H9 (cell line): ENCODE results near the gene CST3. TPM values are rescaled to one million over a fixed set of nuclear protein-coding genes. Genes with fewer than 3 reads are reported as not detected.
A peak's percentile ranks its signal among the peaks of the same experiment; 100 is the strongest.

ENCODE experiments used
- DNase-seq: peaks from one replicate; pipeline ENCODE4 v3.0.0-alpha.2; 2017
- H2AFZ ChIP-seq: one replicate; pipeline ENCODE4 v1.6.1; 2013; ENCODE audit warnings: mild to moderate bottlenecking, low read length, control low read depth, moderate library complexity
- H2AK5ac ChIP-seq: 2 replicates; pipeline ENCODE4 v1.6.1; 2013; ENCODE audit warnings: low read length, control low read depth, mixed read lengths; ENCODE audit not compliant: insufficient read length
- H2BK120ac ChIP-seq: one replicate; pipeline ENCODE4 v1.6.1; 2013; ENCODE audit warnings: low read depth, mild to moderate bottlenecking, low read length, control low read depth, inconsistent platforms; ENCODE audit not compliant: poor library complexity, severe bottlenecking
- H2BK12ac ChIP-seq: 2 replicates; pipeline ENCODE4 v1.6.1; 2013; ENCODE audit warnings: low read length, control low read depth, mixed read lengths, low read depth; ENCODE audit not compliant: insufficient read length
- H2BK15ac ChIP-seq: 2 replicates; pipeline ENCODE4 v1.6.1; 2013; ENCODE audit warnings: low read depth, low read length, control low read depth
- H2BK20ac ChIP-seq: one replicate; pipeline ENCODE4 v1.6.1; 2013; ENCODE audit warnings: low read depth, mild to moderate bottlenecking, low read length, control low read depth, inconsistent platforms; ENCODE audit not compliant: poor library complexity, severe bottlenecking
- H2BK5ac ChIP-seq: 2 replicates; pipeline ENCODE4 v1.6.1; 2013; ENCODE audit warnings: low read length, control low read depth, mixed read lengths; ENCODE audit not compliant: insufficient read length
- H3K14ac ChIP-seq: 2 replicates; pipeline ENCODE4 v1.6.1; 2013; ENCODE audit warnings: low read length, control low read depth; ENCODE audit not compliant: insufficient read depth
- H3K18ac ChIP-seq: 2 replicates; pipeline ENCODE4 v1.6.1; 2013; ENCODE audit warnings: low read depth, mild to moderate bottlenecking, mixed read lengths, low read length, control low read depth; ENCODE audit not compliant: insufficient read length
- H3K23ac ChIP-seq: 2 replicates; pipeline ENCODE4 v1.6.1; 2013; ENCODE audit warnings: low read length, control low read depth, mixed read lengths, low read depth; ENCODE audit not compliant: insufficient read length
- H3K23me2 ChIP-seq: 2 replicates; pipeline ENCODE4 v1.6.1; 2013; ENCODE audit warnings: low read depth, mild to moderate bottlenecking, mixed read lengths, low read length, control low read depth; ENCODE audit not compliant: insufficient read length, poor library complexity, severe bottlenecking
- H3K27ac ChIP-seq: 2 replicates; pipeline ENCODE4 v1.5.1; 2013; ENCODE audit warnings: low read length, control low read depth, mixed read lengths, low read depth; ENCODE audit not compliant: insufficient read length
- H3K27me3 ChIP-seq: 2 replicates; pipeline ENCODE4 v1.6.1; 2013; ENCODE audit warnings: low read length, control low read depth, inconsistent platforms; ENCODE audit not compliant: insufficient read depth
- H3K4ac ChIP-seq: 2 replicates; pipeline ENCODE4 v1.6.1; 2013; ENCODE audit warnings: low read depth, mild to moderate bottlenecking, control low read depth, inconsistent platforms, low read length, moderate library complexity
- H3K4me1 ChIP-seq: 2 replicates; pipeline ENCODE4 v1.6.1; 2013; ENCODE audit warnings: low read length, control low read depth, inconsistent platforms; ENCODE audit not compliant: insufficient read depth
- H3K4me2 ChIP-seq: 2 replicates; pipeline ENCODE4 v1.6.1; 2013; ENCODE audit warnings: low read length, control low read depth, mixed read lengths; ENCODE audit not compliant: insufficient read length, insufficient read depth
- H3K56ac ChIP-seq: 2 replicates; pipeline ENCODE4 v1.6.1; 2013; ENCODE audit warnings: low read depth, mild to moderate bottlenecking, mixed read lengths, low read length, control low read depth; ENCODE audit not compliant: insufficient read length
- H3K79me1 ChIP-seq: 2 replicates; pipeline ENCODE4 v1.6.1; 2013; ENCODE audit warnings: low read depth, mild to moderate bottlenecking, moderate library complexity, low read length, control low read depth, inconsistent platforms; ENCODE audit not compliant: insufficient read depth, poor library complexity, severe bottlenecking
- H3K79me2 ChIP-seq: 2 replicates; pipeline ENCODE4 v1.6.1; 2013; ENCODE audit warnings: low read length, control low read depth, inconsistent platforms; ENCODE audit not compliant: insufficient read depth
- H3K9ac ChIP-seq: 2 replicates; pipeline ENCODE4 v1.6.1; 2013; ENCODE audit warnings: low read length, control low read depth, mixed read lengths; ENCODE audit not compliant: insufficient read length; ENCODE audit errors: extremely low read depth
- H3K9me3 ChIP-seq: one replicate; pipeline ENCODE4 v1.6.1; 2013; ENCODE audit warnings: low read depth, low read length, inconsistent platforms; ENCODE audit not compliant: control insufficient read depth
- H3T11ph ChIP-seq: one replicate; pipeline ENCODE4 v1.6.1; 2013; ENCODE audit warnings: mild to moderate bottlenecking, low read length, control low read depth, inconsistent platforms
- H4K20me1 ChIP-seq: one replicate; pipeline ENCODE4 v1.6.1; 2013; ENCODE audit not compliant: control insufficient read depth, insufficient read length, insufficient read depth
- H4K5ac ChIP-seq: 2 replicates; pipeline ENCODE4 v1.6.1; 2013; ENCODE audit warnings: low read depth, mild to moderate bottlenecking, mixed read lengths, low read length, control low read depth; ENCODE audit not compliant: insufficient read length
- H4K8ac ChIP-seq: replicated peaks from 2 replicates; pipeline ENCODE4 v1.6.1; 2013; ENCODE audit warnings: low read length, control low read depth, mixed read lengths, low read depth; ENCODE audit not compliant: insufficient read length
- H4K91ac ChIP-seq: 2 replicates; pipeline ENCODE4 v1.6.1; 2013; ENCODE audit warnings: low read depth, mild to moderate bottlenecking, moderate library complexity, mixed read lengths, low read length, control low read depth; ENCODE audit not compliant: insufficient read length
- H3K27ac Mint-ChIP-seq, 3 experiments: 2 replicates in 2 of 3; 3 replicates in 1 of 3; pipeline ENCODE4 v1.8.0; 2020 to 2021; ENCODE audit warnings: mixed read lengths in 3 of 3, mild to moderate bottlenecking in 1 of 3, moderate library complexity in 1 of 3
- H3K27me3 Mint-ChIP-seq: 2 replicates; pipeline ENCODE4 v1.8.0; 2021; ENCODE audit warnings: low read depth, mild to moderate bottlenecking, moderate library complexity, mixed read lengths
- H3K36me3 Mint-ChIP-seq, 3 experiments: 2 replicates in 2 of 3; 3 replicates in 1 of 3; pipeline ENCODE4 v1.8.0; 2020 to 2021; ENCODE audit warnings: low read depth in 3 of 3, mixed read lengths in 3 of 3; ENCODE audit not compliant: insufficient read depth in 1 of 3
- H3K4me1 Mint-ChIP-seq, 2 experiments: 2 replicates each; pipeline ENCODE4 v1.8.0; 2020; ENCODE audit warnings: mixed read lengths in 2 of 2
- H3K4me3 Mint-ChIP-seq, 2 experiments: 2 replicates in 1 of 2; 3 replicates in 1 of 2; pipeline ENCODE4 v1.8.0; 2020 to 2021; ENCODE audit warnings: mild to moderate bottlenecking in 2 of 2, mixed read lengths in 2 of 2, moderate library complexity in 1 of 2
- H3K9me3 Mint-ChIP-seq, 2 experiments: 2 replicates in 1 of 2; 3 replicates in 1 of 2; pipeline ENCODE4 v1.8.0; 2020; ENCODE audit warnings: mild to moderate bottlenecking in 2 of 2, mixed read lengths in 2 of 2, moderate library complexity in 1 of 2
- WGBS: extraction: QIAGEN DNeasy Blood & Tissue Kit; methylation state at CpG from one replicate; pipeline ENCODE4 v1.1.7; 2013; ENCODE audit warnings: missing lambda C conversion rate, low lambda C conversion rate, mixed read lengths; ENCODE audit not compliant: insufficient read length; ENCODE audit errors: extremely low coverage; 5-methylcytosine and 5-hydroxymethylcytosine counted together
- total RNA-seq: library from RNA; stranded (reverse); gene quantifications from 2 replicates; pipeline ENCODE4 v1.2.1, GENCODE V29; 2021
- TF ChIP-seq, protein P1 (sequence below): fragments of 200-600 bp; sonication (generic); conservative IDR thresholded peaks from 3 replicates; pipeline ENCODE4 v1.8.0; 2021; ENCODE audit warnings: antibody characterized with exemption, mild to moderate bottlenecking

The CST3 gene
- total RNA-seq, 1 experiment from 2014 or later = 77.2 TPM

DNA sequence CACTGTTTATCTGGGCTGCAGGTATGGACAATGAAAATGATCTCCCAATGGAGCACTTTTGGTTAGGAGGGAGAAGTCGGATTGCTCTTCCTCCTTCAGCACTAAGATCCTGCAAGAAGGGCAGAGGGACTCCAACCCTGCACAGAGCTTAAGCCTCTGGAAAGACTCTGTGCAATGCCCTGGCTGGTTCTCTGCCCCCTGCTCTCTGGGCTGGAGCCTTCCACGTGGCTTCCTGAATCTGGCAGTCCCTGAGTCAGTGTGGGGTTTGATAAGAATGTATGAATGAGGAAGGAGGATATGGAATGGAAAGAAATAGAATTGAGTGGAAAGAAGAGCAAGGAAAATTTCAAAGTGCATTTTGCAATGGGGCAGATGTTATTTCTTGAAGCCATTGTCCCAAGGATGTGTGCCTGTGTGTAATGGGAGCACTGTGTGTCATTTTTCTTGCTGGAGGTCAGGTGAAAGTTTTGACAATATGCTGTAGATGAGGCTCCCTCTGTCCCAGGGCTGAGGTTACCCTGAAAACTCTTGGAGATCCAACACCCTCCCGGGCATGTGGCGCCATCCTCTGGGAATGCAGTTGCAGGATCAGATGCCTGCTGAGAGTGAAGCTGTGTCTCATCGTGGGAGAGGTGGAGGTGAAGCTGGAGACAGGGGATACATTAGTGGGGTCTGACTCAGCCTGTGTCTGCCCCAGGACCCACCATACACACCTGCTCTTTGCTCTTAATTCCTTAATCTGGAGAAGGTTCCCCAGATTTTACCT is 53.1 kb downstream of the CST3 start:
- Histone ChIP-seq H2AFZ (no peak overlapping the region), H2AK5ac (no peak overlapping the region), H3K4ac (no peak overlapping the region), H3T11ph (no peak overlapping the region), H4K91ac (no peak overlapping the region), H3K79me2 (no peaks in the 10 kb centered on the region; the same call in 1 of the 2 replicates), H3K79me1 (no peaks in the 10 kb centered on the region), H4K5ac (no peak overlapping the region), H4K20me1 (no peaks in the 10 kb centered on the region), H2BK120ac (no peak overlapping the region), H2BK12ac (no peak overlapping the region), H3K23ac (no peak overlapping the region), H3K4me1 (no peaks in the 10 kb centered on the region), H3K56ac (no peak overlapping the region), H3K23me2 (no peaks in the 10 kb centered on the region), H2BK5ac (no peak overlapping the region), H3K4me2 (no peak overlapping the region), H3K27ac (no peak overlapping the region), H2BK20ac (no peak overlapping the region), H4K8ac (no peak overlapping the region), H3K27me3 (no peaks in the 10 kb centered on the region; the same call in 1 of the 2 replicates), H2BK15ac (no peak overlapping the region), H3K9ac (no peak overlapping the region), H3K9me3 (no peaks in the 10 kb centered on the region), H3K14ac (no peak overlapping the region), H3K18ac (no peak overlapping the region)
- TF ChIP-seq, protein P1, sequence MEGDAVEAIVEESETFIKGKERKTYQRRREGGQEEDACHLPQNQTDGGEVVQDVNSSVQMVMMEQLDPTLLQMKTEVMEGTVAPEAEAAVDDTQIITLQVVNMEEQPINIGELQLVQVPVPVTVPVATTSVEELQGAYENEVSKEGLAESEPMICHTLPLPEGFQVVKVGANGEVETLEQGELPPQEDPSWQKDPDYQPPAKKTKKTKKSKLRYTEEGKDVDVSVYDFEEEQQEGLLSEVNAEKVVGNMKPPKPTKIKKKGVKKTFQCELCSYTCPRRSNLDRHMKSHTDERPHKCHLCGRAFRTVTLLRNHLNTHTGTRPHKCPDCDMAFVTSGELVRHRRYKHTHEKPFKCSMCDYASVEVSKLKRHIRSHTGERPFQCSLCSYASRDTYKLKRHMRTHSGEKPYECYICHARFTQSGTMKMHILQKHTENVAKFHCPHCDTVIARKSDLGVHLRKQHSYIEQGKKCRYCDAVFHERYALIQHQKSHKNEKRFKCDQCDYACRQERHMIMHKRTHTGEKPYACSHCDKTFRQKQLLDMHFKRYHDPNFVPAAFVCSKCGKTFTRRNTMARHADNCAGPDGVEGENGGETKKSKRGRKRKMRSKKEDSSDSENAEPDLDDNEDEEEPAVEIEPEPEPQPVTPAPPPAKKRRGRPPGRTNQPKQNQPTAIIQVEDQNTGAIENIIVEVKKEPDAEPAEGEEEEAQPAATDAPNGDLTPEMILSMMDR = peak; percentile 42; the same call in 2 of the 3 replicates
- peaks cover 0 to 18% (median 2%) of the 10 kb centered on the region in 3 experiments; a peak in 4 of 7 replicates for H3K36me3 Mint-ChIP-seq
- DNase-seq = peak; percentile 38
- peaks cover 2 to 4% of the 10 kb centered on the region in 2 experiments for H3K9me3 Mint-ChIP-seq
- H3K27ac Mint-ChIP-seq = no peak overlapping the region
- H3K4me3 Mint-ChIP-seq = peak overlapping the region in 1 of 2 experiments; percentile 12; a peak in 1 of 5 replicates
- no CpG with 5 or more reads among the region's 5 CpGs for WGBS
- H3K4me1 Mint-ChIP-seq = peaks cover 22 to 26% of the 10 kb centered on the region in 2 experiments
- H3K27me3 Mint-ChIP-seq = peaks cover 15% of the 10 kb centered on the region; the same call in 1 of the 2 replicates

Other genes with a start within 250 kb of the CST3 start
- 10.4 and 11.3 TPM in 2 replicates for gene NAPB, start 216.5 kb downstream of the CST3 start, total RNA-seq
- not detected in 2 replicates for gene CSTL1, start 198.3 kb downstream of the CST3 start, total RNA-seq
- gene CST11, start 185.1 kb downstream of the CST3 start, total RNA-seq = not detected in 2 replicates
- gene CST8, start 146.8 kb downstream of the CST3 start, total RNA-seq = not detected in 2 replicates
- gene CST9L, start 69.5 kb downstream of the CST3 start, total RNA-seq = not detected in 2 replicates
- gene CST9, start 32.0 kb downstream of the CST3 start, total RNA-seq = not detected in 2 replicates
- gene CST4, start 51.1 kb upstream of the CST3 start, total RNA-seq = not detected in 2 replicates
- 1.7 and 1.9 TPM in 2 replicates for gene CST1, start 113.0 kb upstream of the CST3 start, total RNA-seq
- not detected in 2 replicates for gene CST2, start 188.8 kb upstream of the CST3 start, total RNA-seq
- not detected in 2 replicates for gene CST5, start 241.8 kb upstream of the CST3 start, total RNA-seq